Caco-2 (cell line): ENCODE measurements around the gene SNRNP35. TPM values are rescaled to one million over a fixed set of nuclear protein-coding genes. Genes with fewer than 3 reads are reported as not detected.
"Not testable (repeated sequence)": the region's sequence is repeated elsewhere in the genome, so short reads cannot be mapped to it uniquely, and the experiment has no call there.

ENCODE experiments used
- BruUV-seq: library from RNA; stranded (reverse); fragments of 400-500 nt; replicated peaks from 2 replicates; lab custom pipeline; 2021; lab: Mats Ljungman, UMichigan
- CTCF ChIA-PET: fragments of 300-600 bp; sonication (Branson Sonifier 250); formaldehyde crosslinking; loops from one replicate; lab custom pipeline; 2022; ENCODE audit warnings: antibody characterized with exemption; lab: Charles Lee
- POLR2A ChIA-PET: fragments of 300-600 bp; sonication (Branson Sonifier 250); formaldehyde crosslinking; loops from one replicate; lab custom pipeline; 2022; ENCODE audit warnings: antibody characterized with exemption; lab: Charles Lee
- DNase-seq, 2 experiments: peaks; one replicate each; pipeline versions ENCODE4 v3.0.0 to v3.0.0-alpha.2; 2020 to 2022
- H3K27me3 ChIP-seq: replicated peaks from 2 replicates; pipeline ENCODE4 v1.6.0; 2011; ENCODE audit warnings: low read length; ENCODE audit not compliant: control insufficient read depth, insufficient read depth
- H3K36me3 ChIP-seq: 2 replicates; pipeline ENCODE4 v1.5.1; 2011; ENCODE audit warnings: low read length; ENCODE audit not compliant: control insufficient read depth, insufficient read depth
- H3K4me1 ChIP-seq: fragments of 250-450 bp; sonication (Bioruptor Pico); 2 replicates; pipeline ENCODE4 v1.5.1; 2020; ENCODE audit warnings: mild to moderate bottlenecking
- H3K4me3 ChIP-seq: 2 replicates; pipeline ENCODE4 v1.5.1; 2011; ENCODE audit warnings: low read depth, mild to moderate bottlenecking, control low read depth, low read length
- H3K9me3 ChIP-seq: fragments of 250-450 bp; sonication (Bioruptor Pico); 2 replicates; pipeline ENCODE4 v1.5.1; 2020; ENCODE audit warnings: mild to moderate bottlenecking, moderate library complexity
- H3K27ac Mint-ChIP-seq: one replicate; pipeline ENCODE4 v1.8.0; 2022; ENCODE audit warnings: mixed read lengths; ENCODE audit not compliant: unreplicated experiment
- H3K27me3 Mint-ChIP-seq: one replicate; pipeline ENCODE4 v1.8.0; 2022; ENCODE audit warnings: mixed read lengths; ENCODE audit not compliant: insufficient read depth, unreplicated experiment
- H3K36me3 Mint-ChIP-seq: one replicate; pipeline ENCODE4 v1.8.0; 2022; ENCODE audit warnings: mild to moderate bottlenecking, mixed read lengths; ENCODE audit not compliant: insufficient read depth, unreplicated experiment
- H3K4me1 Mint-ChIP-seq: one replicate; pipeline ENCODE4 v1.8.0; 2022; ENCODE audit warnings: low read depth, mixed read lengths; ENCODE audit not compliant: unreplicated experiment
- H3K4me3 Mint-ChIP-seq: one replicate; pipeline ENCODE4 v1.8.0; 2022; ENCODE audit warnings: mild to moderate bottlenecking, moderate library complexity, mixed read lengths; ENCODE audit not compliant: unreplicated experiment
- H3K9me3 Mint-ChIP-seq: one replicate; pipeline ENCODE4 v1.8.0; 2022; ENCODE audit warnings: mixed read lengths; ENCODE audit not compliant: unreplicated experiment
- CTCF ChIP-seq, 2 experiments: fragments of 200-600 bp in 1 of 2; IDR thresholded peaks; 1 replicate in 1 of 2; 2 replicates in 1 of 2; pipeline versions ENCODE4 v1.5.1 to v1.8.0; 2011 to 2022; ENCODE audit warnings: antibody characterized with exemption in 1 of 2, control low read depth in 1 of 2, inconsistent platforms in 1 of 2, low read depth in 1 of 2, low read length in 1 of 2, mild to moderate bottlenecking in 1 of 2, moderate library complexity in 1 of 2; ENCODE audit not compliant: insufficient read depth in 1 of 2, severe bottlenecking in 1 of 2, unreplicated experiment in 1 of 2
- intact Hi-C: fragments of 100-400 bp; cut with micrococcal nuclease; formaldehyde crosslinking; loops from one replicate; pipeline ENCODE4 v1.10.0; 2022; ENCODE audit not compliant: unreplicated experiment
- total RNA-seq: library from RNA; stranded (reverse); gene quantifications from 2 replicates; pipeline ENCODE4 v1.2.3, GENCODE V29; 2022

The SNRNP35 gene
- total RNA-seq, 1 experiment from 2014 or later, result 22.0 TPM

- H3K9me3 Mint-ChIP-seq, result no peaks in the 10 kb centered on the region
- peaks cover 4% of the 10 kb centered on the region; the same call in 1 of the 2 replicates for H3K4me1 ChIP-seq
- no peaks in the 10 kb centered on the region for H3K36me3 ChIP-seq
- ChIA-PET POLR2A (no interaction called here), CTCF (interaction anchor here (0.5 kb wide), 1 partner anchor 1560 kb away, joined by 3 read pairs; no protein-coding TSS in a partner anchor)
- peaks cover 6% of the 10 kb centered on the region for H3K36me3 Mint-ChIP-seq
- no peaks in the 10 kb centered on the region for H3K27me3 ChIP-seq
- no TSS peak for BruUV-seq
- no peak overlapping the region for H3K27ac Mint-ChIP-seq
- no peak for TF ChIP-seq CTCF (IDR thresholded peaks at IDR 0.05; ENCODE audit: insufficient read depth in 1 of 2, low read depth in 1 of 2, low read length in 1 of 2, severe bottlenecking in 1 of 2, unreplicated experiment in 1 of 2)
- intact Hi-C loops, result no loop called here
- no peak overlapping the region for H3K4me3 ChIP-seq
- H3K9me3 ChIP-seq, result no peaks in the 10 kb centered on the region
- no peaks in the 10 kb centered on the region for H3K27me3 Mint-ChIP-seq
- no peak for DNase-seq
- no peak overlapping the region for H3K4me3 Mint-ChIP-seq
- H3K4me1 Mint-ChIP-seq, result peaks cover 6% of the 10 kb centered on the region
Observed at GRCh38 chr12:123450636-123451035, 7.3 kb upstream of the SNRNP35 start.

- POLR2A ChIA-PET, H3K4me1 ChIP-seq, H3K4me3 Mint-ChIP-seq, H3K4me1 Mint-ChIP-seq, H3K9me3 Mint-ChIP-seq, H3K36me3 Mint-ChIP-seq, H3K27ac Mint-ChIP-seq, H3K36me3 ChIP-seq, H3K27me3 Mint-ChIP-seq, DNase-seq, intact Hi-C loops, BruUV-seq, H3K9me3 ChIP-seq, H3K27me3 ChIP-seq, H3K4me3 ChIP-seq: not testable (repeated sequence)
- CTCF ChIA-PET, result interaction anchor here (0.6 kb wide), 1 partner anchor 78 kb away, joined by 3 read pairs; no protein-coding TSS in a partner anchor
Observed at GRCh38 chr12:123452276-123452550, 5.7 kb upstream of the SNRNP35 start.

GRCh38 chr12:123453165-123453564, 4.8 kb upstream of the SNRNP35 start:
- Mint-ChIP-seq H3K27ac (no peak overlapping the region), H3K27me3 (no peaks in the 10 kb centered on the region), H3K4me1 (peaks cover 5% of the 10 kb centered on the region), H3K36me3 (peaks cover 11% of the 10 kb centered on the region), H3K9me3 (no peaks in the 10 kb centered on the region), H3K4me3 (no peak overlapping the region)
- POLR2A ChIA-PET, result no interaction called here
- Histone ChIP-seq H3K27me3 (no peaks in the 10 kb centered on the region), H3K36me3 (no peaks in the 10 kb centered on the region), H3K4me1 (0 out of 2 replicates have a peak, but pooled peaks cover 4% of the 10 kb centered on the region), H3K9me3 (no peaks in the 10 kb centered on the region), H3K4me3 (no peak overlapping the region)
- intact Hi-C loops, result no loop called here
- CTCF ChIA-PET, result no interaction called here
- no TSS peak for BruUV-seq
- no peak for TF ChIP-seq CTCF (IDR thresholded peaks at IDR 0.05; ENCODE audit: insufficient read depth in 1 of 2, low read depth in 1 of 2, low read length in 1 of 2, severe bottlenecking in 1 of 2, unreplicated experiment in 1 of 2)
- no peak for DNase-seq

- CTCF ChIA-PET, H3K9me3 Mint-ChIP-seq, H3K4me1 Mint-ChIP-seq, H3K4me1 ChIP-seq, H3K4me3 Mint-ChIP-seq, H3K4me3 ChIP-seq, H3K9me3 ChIP-seq, intact Hi-C loops, H3K27ac Mint-ChIP-seq, H3K36me3 ChIP-seq, POLR2A ChIA-PET, H3K27me3 ChIP-seq, DNase-seq, H3K27me3 Mint-ChIP-seq, BruUV-seq: not testable (repeated sequence)
- H3K36me3 Mint-ChIP-seq, result peaks cover 41% of the 10 kb centered on the region
Observed at GRCh38 chr12:123463174-123463573, 5.2 kb downstream of the SNRNP35 start.
